ENCODE data around the gene ATP5F1B.

DNA sequence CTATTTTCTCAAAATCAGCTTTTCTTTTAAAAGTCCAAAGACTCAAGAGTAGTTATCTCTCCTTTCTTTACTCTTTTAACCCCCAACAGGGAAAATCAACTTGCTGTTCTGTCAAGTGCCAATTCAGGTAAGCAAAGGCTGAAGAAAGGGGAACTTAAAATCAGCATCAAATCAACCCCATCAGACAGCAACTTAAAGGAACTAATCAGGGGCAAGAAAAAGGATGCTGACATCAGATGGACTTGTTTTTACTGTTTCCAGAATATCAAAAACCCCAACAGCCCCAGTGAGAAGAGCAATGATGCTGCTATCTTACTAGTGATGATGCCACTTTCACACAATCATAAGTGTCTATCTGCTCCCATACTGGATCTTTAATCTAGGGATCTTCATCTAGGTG is 19.1 kb downstream of the ATP5F1B start:
- TF ChIP-seq E2F4 (CRISPR knock-in tag; IDR thresholded peaks at IDR 0.05; ENCODE audit: borderline replicate concordance, low read depth): no peak
- TF ChIP-seq NFYB (CRISPR knock-in tag; conservative IDR thresholded peaks at IDR 0.05; ENCODE audit: low read depth): no peak
- TF ChIP-seq TCF7 (CRISPR knock-in tag; IDR thresholded peaks at IDR 0.05; ENCODE audit: low read depth): no peak
- TF ChIP-seq ZNF416 (CRISPR knock-in tag; IDR thresholded peaks at IDR 0.05): no peak
